A673 (cell line): ENCODE measurements around the gene ARHGEF19. TPM values are rescaled to one million over a fixed set of nuclear protein-coding genes. Genes with fewer than 3 reads are reported as not detected.

Source experiments
- BruUV-seq: library from RNA; stranded (reverse); fragments of 400-500 nt; replicated peaks from 2 replicates; lab custom pipeline; 2021; lab: Mats Ljungman, UMichigan
- CTCF ChIA-PET: fragments of 300-600 bp; sonication (Branson Sonifier 250); formaldehyde crosslinking; loops from one replicate; lab custom pipeline; 2022; ENCODE audit warnings: antibody characterized with exemption; lab: Charles Lee
- POLR2A ChIA-PET: fragments of 300-600 bp; sonication (Branson Sonifier 250); formaldehyde crosslinking; loops from one replicate; lab custom pipeline; 2022; ENCODE audit warnings: antibody characterized with exemption; ENCODE audit not compliant: low non-redundant PET; lab: Charles Lee
- DNase-seq: peaks from one replicate; pipeline ENCODE4 v3.0.0-alpha.2; 2015; ENCODE audit warnings: low spot score
- H3K27ac ChIP-seq: fragments of 200-600 bp; sonication (generic); 2 replicates; pipeline ENCODE4 v1.5.1; 2016; ENCODE audit warnings: mixed run types, low read depth, mild to moderate bottlenecking, mixed read lengths, antibody characterized with exemption, low read length; ENCODE audit not compliant: poor library complexity, severe bottlenecking
- H3K27me3 ChIP-seq: fragments of 200-600 bp; sonication (generic); replicated peaks from 2 replicates; pipeline ENCODE4 v1.6.1; 2017; ENCODE audit warnings: mixed run types, low read depth, mild to moderate bottlenecking, mixed read lengths, antibody characterized with exemption, low read length; ENCODE audit not compliant: insufficient read depth, poor library complexity
- H3K36me3 ChIP-seq: fragments of 200-600 bp; sonication (generic); 2 replicates; pipeline ENCODE4 v1.6.1; 2016; ENCODE audit warnings: mixed run types, mild to moderate bottlenecking, mixed read lengths, antibody characterized with exemption, low read length; ENCODE audit not compliant: insufficient read depth, poor library complexity, severe bottlenecking
- H3K4me1 ChIP-seq: fragments of 200-600 bp; sonication (generic); 2 replicates; pipeline ENCODE4 v1.6.1; 2017; ENCODE audit warnings: mixed run types, mild to moderate bottlenecking, mixed read lengths, antibody characterized with exemption, low read length; ENCODE audit not compliant: insufficient read depth, poor library complexity, severe bottlenecking
- H3K4me3 ChIP-seq: fragments of 200-600 bp; sonication (generic); 2 replicates; pipeline ENCODE4 v1.5.1; 2016; ENCODE audit warnings: low read depth, mixed run types, mild to moderate bottlenecking, mixed read lengths, low read length; ENCODE audit not compliant: poor library complexity, severe bottlenecking
- H3K9me3 ChIP-seq: fragments of 200-600 bp; sonication (generic); 2 replicates; pipeline ENCODE4 v1.6.1; 2016; ENCODE audit warnings: mixed run types, low read depth, mild to moderate bottlenecking, mixed read lengths, antibody characterized with exemption, low read length; ENCODE audit not compliant: poor library complexity, severe bottlenecking
- CTCF ChIP-seq: fragments of 300-800, 200-600 bp; sonication (generic); conservative IDR thresholded peaks from 2 replicates; pipeline ENCODE4 v1.5.1; 2017; ENCODE audit warnings: low read depth, mild to moderate bottlenecking, antibody characterized with exemption, low read length, moderate library complexity, mixed read lengths
- EZH2 ChIP-seq: fragments of 200-600 bp; sonication (generic); IDR thresholded peaks from 2 replicates; pipeline ENCODE4 v1.6.1; 2017; ENCODE audit warnings: borderline replicate concordance, low read depth, mild to moderate bottlenecking, mixed read lengths, antibody characterized with exemption, low read length; ENCODE audit not compliant: poor library complexity, severe bottlenecking
- intact Hi-C: fragments of 100-400 bp; cut with micrococcal nuclease; formaldehyde crosslinking; loops from one replicate; pipeline ENCODE4 v1.10.0; 2022; ENCODE audit not compliant: unreplicated experiment
- total RNA-seq: library from RNA; stranded (reverse); gene quantifications from 2 replicates; pipeline ENCODE4 v1.2.3, GENCODE V29; 2021

Gene ARHGEF19
- total RNA-seq, 1 experiment from 2014 or later: 5.2 TPM

GRCh38 chr1:16174886-16175598 is 37.4 kb downstream of the ARHGEF19 start:
- H3K36me3 ChIP-seq: no peaks in the 10 kb centered on the region
- no peak for DNase-seq
- ChIA-PET POLR2A (no interaction called here), CTCF (no interaction called here)
- peaks cover 25% of the 10 kb centered on the region for H3K4me1 ChIP-seq
- BruUV-seq: no TSS peak
- TF ChIP-seq EZH2 (no peak), CTCF (no peak)
- H3K27ac ChIP-seq: no peak overlapping the region
- H3K9me3 ChIP-seq: no peaks in the 10 kb centered on the region
- H3K4me3 ChIP-seq: no peak overlapping the region
- H3K27me3 ChIP-seq: no peaks in the 10 kb centered on the region
- intact Hi-C loops: no loop called here

GRCh38 chr1:16174261-16174868 is 38.1 kb downstream of the ARHGEF19 start:
- POLR2A ChIA-PET: no interaction called here
- no TSS peak for BruUV-seq
- H3K4me3 ChIP-seq: no peak overlapping the region
- H3K36me3 ChIP-seq: no peaks in the 10 kb centered on the region
- H3K27me3 ChIP-seq: no peaks in the 10 kb centered on the region
- intact Hi-C loops: no loop called here
- no peak overlapping the region for H3K27ac ChIP-seq
- CTCF ChIA-PET: no interaction called here
- TF ChIP-seq CTCF: no peak
- no peak for TF ChIP-seq EZH2
- DNase-seq: no peak
- H3K9me3 ChIP-seq: no peaks in the 10 kb centered on the region
- H3K4me1 ChIP-seq: peaks cover 25% of the 10 kb centered on the region

- Histone ChIP-seq H3K27ac (no peak overlapping the region), H3K9me3 (no peaks in the 10 kb centered on the region), H3K4me1 (peaks cover 25% of the 10 kb centered on the region), H3K4me3 (no peak overlapping the region), H3K36me3 (no peaks in the 10 kb centered on the region), H3K27me3 (no peaks in the 10 kb centered on the region)
- BruUV-seq: no TSS peak
- CTCF ChIA-PET: interaction anchor here (1.1 kb wide), 1 partner anchor 95 kb away, joined by 3 read pairs; no protein-coding TSS in a partner anchor
- POLR2A ChIA-PET: no interaction called here
- intact Hi-C loops: no loop called here
- no peak for TF ChIP-seq CTCF
- no peak for TF ChIP-seq EZH2
- no peak for DNase-seq
These were observed 38.8 kb downstream of the ARHGEF19 start for GRCh38 chr1:16173447-16174260.
